ENCODE data around the gene PHF14.

Gene PHF14

DNA sequence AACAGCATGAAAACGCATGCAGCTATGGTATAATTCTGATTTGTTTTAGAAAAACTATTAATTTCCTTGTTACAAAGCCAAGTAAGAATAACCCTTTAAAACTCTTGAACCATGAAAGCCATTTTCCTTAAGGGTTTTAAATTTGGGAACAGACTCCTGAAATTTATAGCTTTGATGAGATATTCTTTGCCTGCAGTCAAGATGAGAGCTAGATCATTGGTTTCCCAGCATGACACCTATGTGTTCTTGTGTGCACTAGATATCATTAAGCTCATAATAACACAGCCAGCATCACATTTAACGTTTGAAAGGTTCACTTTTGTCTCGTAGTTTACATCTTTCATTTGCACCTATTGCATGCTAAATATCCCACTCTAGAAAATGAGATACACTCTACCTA, 202.2 kb downstream of the PHF14 start:
- no peak for FAIRE-seq

DNA sequence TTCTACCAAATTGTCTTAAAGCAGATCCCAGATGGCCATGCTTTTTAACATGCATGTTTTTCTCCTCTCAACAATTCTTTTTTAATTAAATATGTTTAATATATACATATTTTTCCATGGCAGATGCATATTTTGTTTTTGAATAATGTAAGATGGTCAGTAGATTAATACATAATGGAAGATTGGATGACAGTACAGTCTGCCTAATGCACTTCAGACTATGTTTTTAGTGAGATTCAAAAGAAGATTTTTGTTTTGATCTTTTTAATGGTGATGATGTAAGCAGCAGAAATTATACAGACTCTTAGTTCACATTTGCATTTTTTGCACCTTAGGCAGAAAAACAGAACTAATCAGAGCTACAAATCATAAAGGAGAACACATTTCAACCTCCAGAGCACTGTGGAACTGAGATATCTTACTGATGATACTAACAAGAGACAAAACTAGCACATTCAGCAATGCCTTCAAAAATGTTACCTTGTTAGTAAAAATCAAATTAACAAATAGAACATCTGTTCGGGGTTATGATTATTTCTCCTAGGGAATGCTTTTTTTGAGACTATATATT, 203.4 kb downstream of the PHF14 start:
- FAIRE-seq = no peak

DNA sequence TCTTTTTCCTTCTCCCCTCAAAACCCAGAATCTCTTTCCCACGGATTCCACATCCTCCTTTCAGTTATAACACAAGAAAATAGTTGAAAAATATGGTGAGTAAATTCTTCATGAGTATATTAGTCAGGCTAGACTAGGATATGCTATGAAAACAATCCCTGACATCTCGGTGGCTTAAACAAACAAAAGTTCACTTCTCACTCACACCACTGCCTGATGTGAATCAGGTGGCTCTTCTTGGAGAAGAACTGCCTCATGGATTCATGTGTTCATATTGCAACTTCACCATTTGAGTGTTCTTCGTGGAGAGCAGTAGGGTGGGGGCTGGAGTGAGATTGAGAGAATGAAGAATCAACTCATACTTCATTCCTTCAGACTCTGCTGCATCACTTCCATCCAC, 204.1 kb downstream of the PHF14 start:
- FAIRE-seq = no peak

DNA sequence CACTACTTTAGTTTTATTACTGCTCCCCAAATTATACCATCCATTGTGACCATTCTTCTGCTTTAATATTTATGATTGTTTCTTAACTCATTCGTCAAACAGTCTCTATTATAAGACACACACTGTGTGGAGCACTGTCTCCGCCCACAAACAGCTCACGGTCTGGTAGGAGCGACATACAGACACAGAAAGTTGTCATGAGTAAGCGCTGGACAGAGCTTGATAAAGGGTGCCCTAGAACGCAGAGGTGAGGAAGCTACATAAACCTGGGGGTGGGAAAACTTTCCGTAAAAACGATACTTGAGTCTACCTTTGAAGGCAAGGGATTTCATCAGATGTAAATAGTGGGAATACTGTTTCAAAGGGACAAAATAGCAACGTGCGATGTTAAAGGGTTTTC, 207.9 kb downstream of the PHF14 start:
- no peak for FAIRE-seq

DNA sequence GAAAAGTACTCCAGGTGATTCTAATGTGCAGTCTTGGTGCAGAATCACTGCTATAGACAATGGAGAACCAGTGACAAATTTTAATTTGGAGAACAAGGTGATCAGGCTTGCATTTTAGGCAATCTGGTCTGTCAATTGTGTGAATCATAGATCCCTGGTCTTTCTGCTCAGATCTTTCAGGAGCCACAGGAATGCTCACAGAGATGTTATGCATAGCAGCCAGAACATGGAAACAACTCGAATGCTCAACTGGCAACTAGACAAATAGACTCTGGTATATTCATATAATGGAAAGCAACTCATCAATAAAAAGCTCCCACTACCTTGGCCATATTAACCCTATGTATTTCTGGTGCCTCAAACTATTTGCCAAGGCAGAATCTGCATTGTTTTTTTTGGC, 209.1 kb downstream of the PHF14 start:
- FAIRE-seq = no peak

DNA sequence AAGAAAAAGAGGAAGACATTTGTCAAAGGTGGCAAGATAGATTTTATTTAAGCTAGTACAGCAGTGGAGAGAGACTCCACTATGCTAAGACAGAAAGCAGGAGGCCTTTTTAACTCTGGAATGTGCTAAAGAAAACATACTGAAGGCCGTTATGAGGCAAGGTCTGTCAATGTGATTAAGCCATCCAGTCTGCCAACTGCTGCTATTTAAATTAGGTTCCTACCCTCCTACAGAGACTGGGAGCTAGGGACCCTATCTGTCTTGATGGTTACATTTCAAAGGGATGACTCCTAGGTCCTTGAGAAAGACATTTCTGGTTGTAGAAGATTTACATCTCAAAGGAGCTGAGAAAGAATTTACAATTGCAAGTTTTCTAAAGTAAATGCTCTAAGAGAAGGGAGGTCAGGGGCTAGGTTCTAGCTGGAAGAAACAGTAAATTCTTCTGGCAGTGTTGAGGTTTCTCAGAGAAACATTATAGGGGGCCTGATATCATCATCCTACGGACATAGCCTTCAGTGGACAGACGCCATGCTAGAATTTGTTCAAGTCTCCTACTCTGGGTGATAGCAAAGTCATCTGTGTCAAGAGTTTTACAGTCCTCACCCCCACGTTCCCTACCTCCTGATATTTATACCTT, 211.6 kb downstream of the PHF14 start:
- no peak for FAIRE-seq

DNA sequence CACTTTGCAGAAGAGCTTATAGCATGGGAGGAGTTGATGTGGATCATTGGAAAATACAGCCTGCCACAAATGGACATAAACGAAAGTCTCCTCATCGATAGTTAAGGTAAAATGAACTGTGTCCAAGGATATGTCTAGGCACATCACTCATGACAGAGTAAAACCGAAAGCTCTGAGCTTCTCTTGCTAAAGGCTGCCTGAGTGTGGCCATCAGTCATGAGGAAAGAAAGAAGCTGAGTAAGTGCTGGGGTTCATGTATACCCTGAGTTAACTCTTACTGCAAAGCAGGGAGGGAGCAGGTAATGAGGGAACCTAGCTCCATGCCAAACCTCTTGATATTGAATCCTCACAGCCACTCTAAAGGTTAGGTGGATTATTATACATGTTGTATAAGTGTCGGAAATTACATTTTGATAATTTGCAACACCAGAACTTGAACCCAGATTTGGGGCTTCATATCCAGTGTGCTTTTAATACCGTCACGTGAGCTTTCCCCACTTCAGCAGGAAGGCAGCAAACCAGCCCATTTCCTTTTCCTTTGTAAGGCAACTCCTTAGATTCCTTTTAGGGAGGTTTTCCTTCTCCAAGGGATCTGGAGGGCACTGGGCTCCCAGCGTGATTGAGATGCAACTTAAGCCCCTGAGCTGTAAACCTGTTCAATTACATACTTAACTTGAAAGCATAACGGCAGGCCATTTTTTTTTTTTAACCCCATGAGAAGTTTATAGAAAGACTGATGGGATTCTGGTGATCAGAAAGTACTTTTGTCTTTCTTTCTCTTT, 215.0 kb downstream of the PHF14 start:
- FAIRE-seq = no peak

DNA sequence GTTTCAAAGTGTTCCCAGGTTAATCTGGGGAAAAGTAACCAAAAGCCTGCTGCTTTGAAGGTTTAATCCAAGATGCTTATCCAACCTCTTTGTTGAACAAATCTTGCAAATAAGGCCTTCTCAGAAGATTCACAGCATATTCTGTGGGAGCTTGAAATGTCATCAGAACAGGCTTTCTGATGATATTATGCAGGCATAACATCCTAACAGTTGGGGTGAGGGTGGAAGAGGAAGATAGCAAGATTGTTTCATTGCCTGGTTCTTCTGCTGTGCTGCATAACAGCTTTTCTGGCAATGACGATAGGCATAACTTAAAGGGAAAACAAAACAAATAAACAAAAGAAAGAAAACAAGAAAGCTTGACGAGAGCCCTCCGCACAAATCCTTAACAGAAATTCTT, 217.4 kb downstream of the PHF14 start:
- FAIRE-seq = no peak

DNA sequence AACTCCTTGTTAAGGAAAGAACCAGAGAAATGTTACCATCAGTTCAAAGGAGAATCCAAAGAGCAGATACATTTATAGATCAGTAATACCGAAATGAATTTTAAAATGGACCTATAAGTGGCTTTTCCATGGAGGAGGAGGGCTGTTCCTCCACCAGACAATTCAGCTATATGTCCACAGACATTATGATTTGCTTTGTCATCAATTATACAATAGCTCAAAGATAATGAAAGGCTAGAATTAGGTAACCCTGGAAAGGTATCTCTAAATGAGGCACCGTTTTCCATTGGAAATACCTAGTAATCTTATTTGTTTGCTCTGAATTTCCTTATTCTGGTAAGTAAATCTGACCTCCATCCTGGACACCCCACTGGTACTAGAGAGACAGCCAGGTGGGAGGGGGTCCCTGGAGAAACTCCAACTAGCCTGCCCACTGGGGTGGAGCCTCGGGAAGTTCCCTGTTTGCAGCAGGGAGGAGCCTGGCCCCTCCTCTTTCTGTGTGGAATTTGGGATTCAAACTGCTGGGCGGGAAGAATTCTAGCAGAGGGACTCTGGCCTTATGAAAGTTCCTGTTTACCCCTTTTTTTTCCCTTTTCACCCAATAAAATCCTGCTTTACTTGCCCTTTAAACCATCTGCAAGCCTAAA, 218.0 kb downstream of the PHF14 start:
- no peak for FAIRE-seq

DNA sequence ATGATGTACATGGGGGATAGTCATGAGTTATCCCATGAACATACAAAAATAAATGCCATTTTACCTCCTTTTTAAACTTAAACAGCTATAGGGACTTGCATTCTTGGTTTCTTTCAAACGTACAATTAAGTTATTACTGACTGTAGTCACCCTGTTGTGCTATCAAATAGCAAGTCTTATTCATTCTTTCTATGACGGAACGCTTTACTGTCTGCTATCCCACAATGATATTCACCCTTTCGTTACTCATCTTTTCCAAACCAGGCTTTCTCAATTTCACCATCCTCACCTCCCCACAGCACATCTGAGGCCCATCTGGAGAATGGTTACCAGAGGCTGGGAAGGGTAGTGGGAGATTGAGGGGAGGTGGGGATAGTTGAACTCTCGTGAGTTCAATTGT, 218.8 kb downstream of the PHF14 start:
- no peak for FAIRE-seq

DNA sequence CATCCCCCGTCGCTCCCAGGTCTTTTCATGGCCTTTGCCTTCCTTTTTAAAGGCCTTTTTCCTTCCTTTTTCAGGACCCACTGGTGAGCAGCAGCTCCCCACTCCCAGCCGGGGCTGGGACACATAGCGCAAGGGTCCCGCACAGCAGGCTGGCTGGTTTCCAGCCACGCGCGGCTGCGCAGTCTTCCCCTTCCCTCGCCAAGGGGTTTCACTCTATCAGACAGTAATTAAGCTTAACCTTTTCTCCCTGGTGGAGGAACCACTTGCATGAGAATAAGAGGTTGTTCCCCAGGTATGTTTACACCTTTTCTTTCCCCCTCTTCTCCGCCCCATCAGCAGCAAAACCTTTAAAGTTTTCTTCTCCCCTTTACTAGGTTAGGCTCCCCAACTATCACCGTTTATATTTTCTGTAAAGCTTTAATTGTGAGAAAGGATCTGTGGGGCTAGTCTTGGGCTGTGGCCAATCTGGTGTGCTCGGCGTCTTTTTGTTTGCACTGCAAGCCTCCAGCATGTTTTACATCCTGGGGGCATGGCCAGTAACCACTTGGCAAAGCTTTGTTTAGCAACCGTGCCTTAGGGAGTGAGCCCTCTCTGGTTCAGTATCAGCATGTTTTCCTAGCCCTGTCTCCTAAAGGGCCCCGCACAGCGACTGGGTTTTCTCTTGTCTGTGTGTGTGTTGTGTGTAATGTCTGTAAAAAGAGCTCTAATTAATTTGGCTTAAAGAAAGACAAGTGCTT, 219.6 kb downstream of the PHF14 start:
- FAIRE-seq = no peak

DNA sequence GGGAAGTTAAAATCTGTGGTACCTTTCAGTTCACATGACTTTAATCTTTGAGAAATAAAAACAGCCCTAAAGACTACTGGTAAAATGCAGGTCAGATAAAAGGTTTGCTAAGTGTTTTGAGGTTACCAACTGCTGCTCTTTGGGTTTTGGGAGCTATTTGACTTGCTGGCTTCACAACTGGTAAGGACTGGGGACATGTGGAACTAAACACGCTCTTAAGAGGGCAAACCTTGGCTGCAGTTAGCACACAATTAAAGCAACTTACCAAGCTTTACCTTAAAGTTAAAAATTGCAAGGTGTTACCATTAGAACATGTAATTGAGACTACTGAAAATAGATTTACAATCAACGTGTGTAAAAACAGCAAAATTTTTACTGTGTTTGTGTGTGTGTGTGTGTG, 220.2 kb downstream of the PHF14 start:
- FAIRE-seq = no peak

DNA sequence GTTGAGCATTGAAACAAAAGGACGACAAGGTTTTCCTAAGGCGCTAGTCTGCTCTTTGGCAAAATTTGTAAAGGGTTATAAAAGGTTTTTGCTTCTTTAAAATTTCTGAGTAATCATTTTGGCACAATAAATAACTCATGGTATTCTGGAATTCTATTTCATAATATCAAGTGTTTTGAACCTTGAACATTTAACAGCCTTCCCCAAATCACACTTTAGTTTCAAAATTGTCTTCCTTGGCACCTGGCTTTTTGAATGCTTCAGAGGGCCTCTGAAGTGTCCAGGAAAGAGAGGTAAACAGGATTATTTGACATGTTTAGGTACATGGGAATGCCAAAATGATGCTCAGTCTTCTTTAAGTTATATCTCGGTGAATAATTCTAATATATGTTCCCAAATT, 220.8 kb downstream of the PHF14 start:
- no peak for FAIRE-seq

DNA sequence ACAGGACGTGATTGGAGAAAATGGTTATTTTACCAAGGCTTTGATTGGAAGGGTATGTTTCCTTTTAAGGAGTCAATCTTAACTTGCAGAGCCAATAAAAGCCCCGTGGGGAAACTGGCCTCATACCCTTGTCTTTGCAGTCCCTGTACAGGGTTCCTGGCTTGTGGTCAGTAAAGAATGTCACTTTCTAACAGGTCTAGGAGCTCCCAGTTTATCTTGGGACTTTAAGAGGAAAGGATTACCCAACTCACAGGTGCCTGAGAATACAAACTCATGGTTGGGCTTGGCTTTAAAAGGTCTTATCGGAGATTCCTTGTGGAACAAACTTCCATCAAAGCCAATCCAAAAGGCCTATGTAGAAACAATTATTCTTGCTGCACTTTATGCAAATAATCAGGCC, 221.8 kb downstream of the PHF14 start:
- FAIRE-seq = no peak

DNA sequence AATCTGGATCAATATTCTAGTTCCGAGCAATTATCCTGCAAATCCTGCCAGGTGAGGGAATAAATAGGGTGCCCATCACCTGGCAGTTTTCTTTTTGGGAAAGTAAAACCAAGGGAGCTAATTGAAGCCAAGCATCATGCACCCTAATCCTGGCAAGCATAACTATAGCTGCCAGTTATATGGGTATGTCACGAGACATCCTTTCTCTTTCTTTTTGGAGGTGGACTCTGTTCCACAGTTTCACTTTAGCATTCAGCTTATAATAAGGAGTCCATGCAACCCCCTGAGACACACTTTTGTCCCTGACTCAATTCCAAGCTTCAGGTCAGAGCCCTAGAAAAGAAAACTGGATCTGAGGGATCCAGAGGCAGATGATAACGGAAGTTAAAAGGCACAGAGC, 222.5 kb downstream of the PHF14 start:
- no peak for FAIRE-seq

DNA sequence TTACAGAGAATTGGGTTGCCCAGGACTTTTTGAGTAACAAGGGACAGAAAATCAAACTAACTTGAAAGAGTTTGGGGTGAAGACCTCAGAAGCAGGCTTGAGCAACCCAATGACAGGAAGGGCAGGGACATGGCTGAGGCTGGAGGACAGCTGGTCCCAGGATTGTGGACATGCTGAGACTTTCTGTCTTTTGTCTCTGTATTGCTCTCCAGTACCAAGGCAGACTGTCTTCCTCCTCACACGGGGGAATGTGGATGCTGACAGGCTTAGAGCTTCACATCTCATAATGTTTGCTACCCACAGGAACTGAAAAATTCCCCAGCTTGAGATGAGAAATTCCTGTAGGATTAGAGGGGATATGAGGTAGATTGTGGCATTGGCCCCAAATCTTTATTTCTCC, 229.6 kb downstream of the PHF14 start:
- no peak for FAIRE-seq

DNA sequence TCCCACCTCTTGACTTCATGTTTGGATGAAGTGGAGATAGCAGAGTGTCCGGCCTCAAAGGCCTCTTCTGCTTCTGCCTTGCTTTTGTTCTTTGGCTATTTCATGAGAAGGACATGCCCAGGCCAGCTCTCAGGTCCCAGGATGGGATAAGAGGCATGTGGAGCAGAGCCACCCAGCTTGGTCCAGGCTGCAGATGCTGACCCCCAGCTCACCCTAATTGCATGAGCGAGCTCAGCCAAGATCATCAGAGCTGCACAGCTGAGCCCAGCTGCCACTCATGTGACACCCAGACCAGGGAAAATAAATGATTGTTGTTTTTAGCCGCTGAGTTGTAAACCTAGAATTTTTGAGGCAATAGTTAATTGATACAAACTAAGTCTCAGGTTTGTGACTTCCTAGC, 230.0 kb downstream of the PHF14 start:
- no peak for FAIRE-seq

DNA sequence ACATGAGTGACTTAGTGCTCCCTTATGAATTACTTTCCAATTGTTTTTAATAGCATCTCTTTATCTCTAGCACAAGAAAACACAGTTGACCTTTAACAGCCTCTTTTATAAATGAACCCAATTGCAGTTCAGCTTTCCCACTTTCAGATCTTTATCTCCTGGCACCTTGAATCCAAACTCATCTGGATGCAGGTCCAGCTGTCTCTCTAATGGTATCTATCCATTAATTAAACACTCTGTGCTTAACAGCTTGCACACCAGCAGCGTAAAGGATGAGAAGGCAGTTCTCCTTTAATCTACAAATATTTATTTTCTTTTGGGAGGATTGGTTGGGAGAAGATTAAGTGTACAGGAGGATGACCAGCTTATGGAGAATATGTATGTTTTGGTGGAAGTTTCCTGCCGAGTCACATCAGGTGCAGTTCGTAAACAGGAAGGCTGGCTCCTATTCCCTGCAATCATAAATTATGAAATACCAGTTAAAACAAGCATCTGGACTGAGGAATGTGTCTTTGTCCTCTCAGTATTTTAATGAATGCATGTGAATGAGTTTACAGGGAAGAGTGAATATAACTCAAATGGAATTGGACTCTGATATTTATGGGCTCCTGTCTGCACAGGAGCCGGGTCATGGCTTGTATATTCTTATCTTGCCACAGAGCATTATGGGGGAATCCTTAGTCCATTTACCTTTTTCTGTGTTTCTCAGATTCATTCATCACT, 232.7 kb downstream of the PHF14 start:
- FAIRE-seq = no peak

DNA sequence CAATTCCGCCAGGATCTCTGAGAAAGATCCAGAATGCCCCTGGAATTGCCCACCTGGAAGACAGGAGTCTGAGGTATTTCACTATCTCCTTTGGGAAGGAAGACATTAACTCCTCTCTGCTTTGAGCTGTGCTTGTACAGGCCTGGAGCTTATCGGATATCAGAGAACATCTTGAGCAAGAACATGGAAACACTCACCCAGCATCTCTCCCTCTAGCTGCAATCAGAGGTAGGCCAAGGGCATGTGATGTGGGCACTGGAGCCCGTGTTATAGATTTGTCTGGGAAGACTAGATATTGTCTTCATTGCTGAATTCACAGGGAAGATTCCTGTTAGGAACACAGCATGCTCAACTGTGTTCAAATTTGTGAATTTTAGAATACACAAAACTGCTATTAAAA, 233.9 kb downstream of the PHF14 start:
- no peak for FAIRE-seq

DNA sequence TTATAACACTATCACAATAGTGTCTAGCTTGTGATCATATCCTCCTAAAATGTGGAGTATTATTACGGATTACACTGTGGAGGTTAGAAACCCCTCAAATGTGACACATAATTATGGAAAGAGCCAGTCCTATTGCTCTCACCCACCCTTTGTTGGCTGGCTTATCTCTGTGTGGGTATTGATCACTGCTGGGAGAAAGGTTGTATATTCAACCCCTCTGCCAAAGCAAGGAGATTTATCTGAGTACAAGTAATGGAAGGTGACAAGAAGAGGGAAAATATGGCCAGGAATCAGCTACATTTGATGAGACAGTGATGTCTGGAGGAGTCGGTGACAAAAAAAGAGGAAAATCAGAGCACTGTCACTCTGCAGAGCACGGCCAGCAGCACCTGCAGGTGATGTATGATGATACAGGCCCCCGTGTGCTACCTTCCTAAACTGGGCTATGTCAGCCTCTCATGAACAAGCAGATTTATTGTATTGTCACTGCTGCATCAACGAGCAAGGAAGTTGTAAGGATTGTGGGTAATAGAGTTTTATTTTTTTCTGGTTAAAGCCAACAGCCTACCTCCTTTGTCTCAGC, 235.3 kb downstream of the PHF14 start:
- FAIRE-seq = no peak

DNA sequence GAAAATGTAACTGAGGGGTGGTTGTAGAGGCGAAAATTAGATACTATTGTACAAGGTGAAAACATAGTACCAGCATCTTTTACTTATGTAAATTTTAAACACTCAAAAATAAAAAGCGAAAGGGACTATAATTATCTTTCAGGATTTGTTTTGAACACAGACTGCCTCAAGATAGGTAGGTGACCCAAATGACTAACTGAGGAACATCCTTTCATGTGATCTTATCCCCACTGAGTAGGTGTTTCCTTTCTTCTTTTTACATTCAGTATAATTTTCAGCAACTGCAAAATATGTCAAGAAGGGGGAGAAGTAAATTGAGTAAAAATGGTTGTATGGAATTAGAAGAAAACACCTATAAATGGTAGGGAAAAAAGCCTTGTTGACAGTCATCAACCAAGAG, 236.7 kb downstream of the PHF14 start:
- FAIRE-seq = no peak

DNA sequence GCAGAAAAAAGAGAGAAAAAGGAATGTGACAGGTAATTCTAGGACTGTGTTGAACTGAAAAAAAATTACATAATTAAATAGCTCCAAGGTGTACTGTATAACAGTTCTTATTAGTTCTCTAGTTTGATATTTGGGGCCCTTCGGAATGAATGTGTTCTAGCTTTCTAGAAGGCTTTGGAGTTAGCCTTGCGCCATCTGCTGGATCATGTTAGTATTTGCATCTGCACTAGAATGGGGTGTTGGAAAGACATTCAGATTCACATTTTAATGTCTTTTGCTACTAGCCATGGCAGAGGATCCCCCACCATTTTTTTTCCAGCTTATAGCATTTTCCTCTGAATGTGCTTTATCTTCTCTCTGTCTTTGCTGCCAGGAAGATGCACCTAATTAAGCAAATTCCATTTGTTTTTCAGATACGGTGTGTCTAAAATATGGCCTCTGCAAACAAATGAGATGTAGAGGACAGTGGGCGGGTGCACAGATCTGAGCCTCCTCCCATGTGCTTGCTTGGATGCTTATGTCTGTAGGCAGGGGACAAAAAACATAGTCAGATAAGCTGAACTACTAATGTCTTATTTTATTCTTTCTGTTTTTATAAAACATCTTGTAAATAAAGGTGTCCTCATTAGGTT, 238.5 kb downstream of the PHF14 start:
- no peak for FAIRE-seq
